CD4-positive, alpha-beta T cell treated with Interleukin-17A for 1 hour (primary cell): Measurements from ENCODE around the gene ARHGAP6.
A peak's percentile ranks its signal among the peaks of the same experiment; 100 is the strongest.
"Not testable (repeated sequence)": the region's sequence is repeated elsewhere in the genome, so short reads cannot be mapped to it uniquely, and the experiment has no call there.

Experiments
- DNase-seq: peaks from one replicate; pipeline ENCODE4 v3.0.0-alpha.2; 2020

Gene ARHGAP6

GRCh38 chrX:11567528-11568220 lies 98.0 kb downstream of the ARHGAP6 start:
- no peak for DNase-seq

GRCh38 chrX:11566789-11567188 lies 98.9 kb downstream of the ARHGAP6 start:
- DNase-seq: no peak

GRCh38 chrX:11566173-11566572 lies 99.5 kb downstream of the ARHGAP6 start:
- no peak for DNase-seq

GRCh38 chrX:11564546-11564945 lies 101.2 kb downstream of the ARHGAP6 start:
- no peak for DNase-seq

- no peak for DNase-seq
These were observed 103.2 kb downstream of the ARHGAP6 start for GRCh38 chrX:11562570-11562969.

- peak; percentile 43 for DNase-seq
These were observed 106.7 kb downstream of the ARHGAP6 start for GRCh38 chrX:11558972-11559371.

- no peak for DNase-seq
These were observed 108.6 kb downstream of the ARHGAP6 start for GRCh38 chrX:11557120-11557519.

GRCh38 chrX:11555759-11556158 lies 110.0 kb downstream of the ARHGAP6 start:
- DNase-seq: no peak

GRCh38 chrX:11553594-11553993 lies 112.1 kb downstream of the ARHGAP6 start:
- no peak for DNase-seq

- DNase-seq: no peak
These were observed 114.6 kb downstream of the ARHGAP6 start for GRCh38 chrX:11551151-11551550.

- no peak for DNase-seq
These were observed 118.8 kb downstream of the ARHGAP6 start for GRCh38 chrX:11546917-11547316.

GRCh38 chrX:11543249-11543648 lies 122.5 kb downstream of the ARHGAP6 start:
- DNase-seq: no peak

- no peak for DNase-seq
These were observed 124.2 kb downstream of the ARHGAP6 start for GRCh38 chrX:11541510-11541909.

GRCh38 chrX:11540532-11541377 lies 125.0 kb downstream of the ARHGAP6 start:
- DNase-seq: no peak

GRCh38 chrX:11537141-11537540 lies 128.6 kb downstream of the ARHGAP6 start:
- DNase-seq: no peak

GRCh38 chrX:11535156-11535919 lies 130.4 kb downstream of the ARHGAP6 start:
- DNase-seq: no peak

- peak; percentile 78 for DNase-seq
These were observed 132.5 kb downstream of the ARHGAP6 start for GRCh38 chrX:11533199-11533651.

- peak; percentile 1 for DNase-seq
These were observed 133.2 kb downstream of the ARHGAP6 start for GRCh38 chrX:11532291-11533078.

GRCh38 chrX:11531226-11531625 lies 134.5 kb downstream of the ARHGAP6 start:
- DNase-seq: no peak

GRCh38 chrX:11530621-11531020 lies 135.1 kb downstream of the ARHGAP6 start:
- no peak for DNase-seq

GRCh38 chrX:11528623-11529022 lies 137.1 kb downstream of the ARHGAP6 start:
- DNase-seq: no peak

- no peak for DNase-seq
These were observed 140.0 kb downstream of the ARHGAP6 start for GRCh38 chrX:11525685-11526084.

GRCh38 chrX:11519234-11519633 lies 146.5 kb downstream of the ARHGAP6 start:
- DNase-seq: not testable (repeated sequence)
